PC-3 (cell line): ENCODE results near the gene TIGIT. TPM values are rescaled to one million over a fixed set of nuclear protein-coding genes. Genes with fewer than 3 reads are reported as not detected.

ENCODE experiments used
- ATAC-seq: fragments of 200-7000 bp; cut with Tn5 transposase; 2 replicates; pipeline ENCODE4 v1.9.1; 2020; ENCODE audit warnings: mild to moderate bottlenecking, moderate library complexity
- BruUV-seq: library from RNA; stranded (reverse); fragments of 400-500 nt; replicated peaks from 2 replicates; lab custom pipeline; 2021; lab: Mats Ljungman, UMichigan
- CTCF ChIA-PET: fragments of 300-600 bp; sonication (Branson Sonifier 250); formaldehyde crosslinking; loops from one replicate; lab custom pipeline; 2022; ENCODE audit warnings: antibody characterized with exemption; lab: Charles Lee
- POLR2A ChIA-PET: fragments of 300-600 bp; sonication (Branson Sonifier 250); formaldehyde crosslinking; loops from one replicate; lab custom pipeline; 2022; ENCODE audit warnings: antibody characterized with exemption; ENCODE audit not compliant: unreplicated experiment; lab: Charles Lee
- DNase-seq: peaks from one replicate; pipeline ENCODE4 v3.0.0-alpha.2; 2015
- H2AFZ ChIP-seq: fragments of 300-600 bp; sonication (generic); 2 replicates; pipeline ENCODE4 v1.6.0; 2016; ENCODE audit warnings: antibody characterized with exemption, low read length
- H3F3A ChIP-seq: fragments of 300-600 bp; sonication (generic); one replicate; pipeline ENCODE4 v1.6.0; 2017; ENCODE audit warnings: antibody characterized with exemption, low read length, control low read depth, mild to moderate bottlenecking; ENCODE audit not compliant: unreplicated experiment
- H3K27ac ChIP-seq: fragments of 300-600 bp; sonication (generic); 2 replicates; pipeline ENCODE4 v1.5.1; 2016; ENCODE audit warnings: mild to moderate bottlenecking, low read length
- H3K27me3 ChIP-seq: fragments of 300-600 bp; sonication (generic); 2 replicates; pipeline ENCODE4 v1.6.1; 2016; ENCODE audit warnings: low read length, mixed read lengths
- H3K36me3 ChIP-seq: fragments of 300-600 bp; sonication (generic); 2 replicates; pipeline ENCODE4 v1.6.1; 2016; ENCODE audit warnings: low read depth, mixed run types, low read length, mixed read lengths
- H3K4me1 ChIP-seq: fragments of 300-600 bp; sonication (generic); 2 replicates; pipeline ENCODE4 v1.5.1; 2016; ENCODE audit warnings: low read length; ENCODE audit not compliant: insufficient read depth
- H3K4me2 ChIP-seq: fragments of 300-600 bp; sonication (generic); 2 replicates; pipeline ENCODE4 v1.6.0; 2016; ENCODE audit warnings: low read length
- H3K4me3 ChIP-seq: fragments of 300-600 bp; sonication (generic); 2 replicates; pipeline ENCODE4 v1.5.1; 2016; ENCODE audit warnings: mild to moderate bottlenecking, low read length, mixed read lengths
- H3K79me2 ChIP-seq: fragments of 300-600 bp; sonication (generic); 2 replicates; pipeline ENCODE4 v1.6.1; 2017; ENCODE audit warnings: low read length, mixed read lengths
- H3K9ac ChIP-seq: fragments of 300-600 bp; sonication (generic); 2 replicates; pipeline ENCODE4 v1.6.0; 2016; ENCODE audit warnings: mild to moderate bottlenecking, low read length
- H3K9me2 ChIP-seq: fragments of 300-600 bp; sonication (generic); replicated peaks from 2 replicates; pipeline ENCODE4 v1.6.1; 2016; ENCODE audit warnings: mixed run types, low read length, mixed read lengths
- H3K9me3 ChIP-seq: fragments of 300-600 bp; sonication (generic); 2 replicates; pipeline ENCODE4 v1.6.1; 2016; ENCODE audit warnings: low read length, mixed read lengths
- H4K20me1 ChIP-seq: fragments of 300-600 bp; sonication (generic); 2 replicates; pipeline ENCODE4 v1.6.1; 2016; ENCODE audit warnings: low read length, mixed read lengths
- CTCF ChIP-seq: fragments of 300-600 bp; sonication (generic); conservative IDR thresholded peaks from 2 replicates; pipeline ENCODE4 v1.5.1; 2017; ENCODE audit warnings: antibody characterized with exemption, low read depth, mild to moderate bottlenecking, low read length
- EZH2 ChIP-seq: fragments of 300-600 bp; sonication (generic); IDR thresholded peaks from one replicate; pipeline ENCODE4 v1.6.1; 2017; ENCODE audit warnings: antibody characterized with exemption, mild to moderate bottlenecking, low read length; ENCODE audit not compliant: unreplicated experiment
- EZH2phosphoT487 ChIP-seq: fragments of 300-600 bp; sonication (generic); IDR thresholded peaks from 2 replicates; pipeline ENCODE4 v1.6.1; 2018; ENCODE audit warnings: mild to moderate bottlenecking, antibody characterized with exemption, low read length, borderline replicate concordance
- intact Hi-C: fragments of 100-400 bp; cut with micrococcal nuclease; formaldehyde crosslinking; loops from 2 replicates; pipeline ENCODE4 v1.9.0; 2023
- total RNA-seq: library from RNA; depleted of rRNA; stranded (reverse); fragments of >200 nt; gene quantifications from 2 replicates; pipeline ENCODE4 v1.2.3, GENCODE V29; 2014

TIGIT gene
- total RNA-seq, 1 experiment from 2014 or later = not detected

GRCh38 chr3:114284644-114285043 lies 9.2 kb upstream of the TIGIT start:
- DNase-seq (no peak), ATAC-seq (no peak)
- no TSS peak for BruUV-seq
- no peaks in the 10 kb centered on the region for H3K4me1 ChIP-seq
- H4K20me1 ChIP-seq = no peaks in the 10 kb centered on the region
- H3K9me2 ChIP-seq = no peaks in the 10 kb centered on the region
- ChIA-PET POLR2A (no interaction called here), CTCF (no interaction called here)
- H3K36me3 ChIP-seq = no peaks in the 10 kb centered on the region
- no peak overlapping the region for H3K4me2 ChIP-seq
- 0 out of 2 replicates have a peak, but pooled peaks cover 3% of the 10 kb centered on the region for H3K27me3 ChIP-seq
- no peaks in the 10 kb centered on the region for H3K79me2 ChIP-seq
- no peaks in the 10 kb centered on the region for H3K9me3 ChIP-seq
- intact Hi-C loops = no loop called here
- no peak overlapping the region for H3K4me3 ChIP-seq
- TF ChIP-seq CTCF = no peak
- TF ChIP-seq EZH2 = no peak
- TF ChIP-seq EZH2phosphoT487 = no peak
- H3F3A ChIP-seq = no peaks in the 10 kb centered on the region
- no peak overlapping the region for H3K27ac ChIP-seq
- no peak overlapping the region for H3K9ac ChIP-seq
- no peak overlapping the region for H2AFZ ChIP-seq

- Histone ChIP-seq H3K4me3 (no peak overlapping the region), H3K9ac (no peak overlapping the region), H3K79me2 (no peaks in the 10 kb centered on the region), H3K9me3 (no peaks in the 10 kb centered on the region), H3K27ac (no peak overlapping the region), H4K20me1 (no peaks in the 10 kb centered on the region), H3K4me2 (no peak overlapping the region), H2AFZ (no peak overlapping the region), H3K9me2 (no peaks in the 10 kb centered on the region), H3K36me3 (no peaks in the 10 kb centered on the region), H3F3A (no peaks in the 10 kb centered on the region), H3K4me1 (no peaks in the 10 kb centered on the region), H3K27me3 (0 out of 2 replicates have a peak, but pooled peaks cover 3% of the 10 kb centered on the region)
- DNase-seq (no peak), ATAC-seq (no peak)
- no TSS peak for BruUV-seq
- ChIA-PET CTCF (no interaction called here), POLR2A (no interaction called here)
- intact Hi-C loops = no loop called here
- TF ChIP-seq CTCF (no peak), EZH2 (no peak), EZH2phosphoT487 (no peak)
Observed at GRCh38 chr3:114285648-114286230, 8.1 kb upstream of the TIGIT start.

- Histone ChIP-seq H3K4me1 (no peaks in the 10 kb centered on the region), H4K20me1 (no peaks in the 10 kb centered on the region), H3K4me2 (no peak overlapping the region), H3K9me2 (no peaks in the 10 kb centered on the region), H3K36me3 (no peaks in the 10 kb centered on the region; the same call in 1 of the 2 replicates), H3K4me3 (no peak overlapping the region), H3K9ac (no peak overlapping the region), H3K27ac (no peak overlapping the region), H3F3A (no peaks in the 10 kb centered on the region), H2AFZ (no peak overlapping the region), H3K9me3 (no peaks in the 10 kb centered on the region), H3K79me2 (no peaks in the 10 kb centered on the region), H3K27me3 (0 out of 2 replicates have a peak, but pooled peaks cover 3% of the 10 kb centered on the region)
- POLR2A ChIA-PET = no interaction called here
- DNase-seq = no peak
- no peak for ATAC-seq
- BruUV-seq = no TSS peak
- CTCF ChIA-PET = no interaction called here
- no peak for TF ChIP-seq EZH2
- TF ChIP-seq EZH2phosphoT487 = no peak
- no peak for TF ChIP-seq CTCF
- intact Hi-C loops = no loop called here
Observed at GRCh38 chr3:114286266-114286665, 7.6 kb upstream of the TIGIT start.
